ENCODE results near the gene COPS9.

The COPS9 gene

DNA sequence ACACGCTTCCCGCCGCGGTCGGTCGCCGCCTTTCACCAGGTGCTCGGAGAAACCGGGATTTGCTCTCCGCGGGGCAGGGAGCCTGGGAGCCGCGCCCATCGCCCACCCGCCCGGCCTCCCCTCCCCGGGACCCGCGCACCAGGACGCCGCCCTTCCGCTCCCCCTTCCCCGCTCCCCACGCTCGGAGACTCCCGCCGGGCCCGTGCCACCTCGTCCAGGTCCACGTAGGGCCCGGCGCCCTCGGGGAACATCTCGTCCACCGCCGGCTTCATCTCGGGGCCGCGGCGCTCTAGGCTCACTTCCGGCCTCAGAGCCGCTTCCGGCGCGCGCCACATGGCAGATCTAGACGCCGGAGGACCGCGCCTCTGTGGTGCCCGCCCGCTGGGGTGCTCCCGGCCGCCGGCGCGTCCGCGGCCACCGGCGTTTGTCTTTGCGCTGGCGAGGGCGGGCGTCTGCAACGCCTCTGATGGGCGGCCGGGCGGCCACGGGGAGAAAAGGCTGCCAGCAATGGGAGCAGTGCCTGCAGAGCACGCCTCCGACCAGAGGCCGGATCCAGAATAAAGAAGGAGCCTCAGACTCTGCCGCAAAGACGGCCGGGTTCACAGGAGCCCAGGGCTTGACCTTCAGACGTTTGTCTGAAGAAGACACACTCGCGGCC is at the start of gene COPS9:
TSS of gene COPS9 (minus strand) at position 293 of the 658 bp plus-strand sequence. CDS start at position 272, 21 bp downstream.
- H3K27ac ChIP-seq = peak within 1 kb of the TSS; percentile 65 to 87 (median 79); a peak in 21 of 22 replicates
- TF ChIP-seq Cebpa-rat (IDR thresholded peaks at IDR 0.05) = no peak
- H3K9ac ChIP-seq = peak within 1 kb of the TSS; percentile 86 to 95 (median 90)
- H3K4me1 ChIP-seq = peaks cover 13 to 23% (median 18%) of the 10 kb centered on the region in 10 experiments
- peaks cover 28 to 36% (median 30%) of the 10 kb centered on the region in 11 experiments for H3K36me3 ChIP-seq
- peaks cover 0 to 12% (median 4%) of the 10 kb centered on the region in 11 experiments; a peak in 10 of 22 replicates for H3K27me3 ChIP-seq
- H3K4me3 ChIP-seq = peak within 1 kb of the TSS; percentile 84 to 97 (median 90)
- H3K9me3 ChIP-seq (replicated peaks in 1 of 11) = no peaks in the 10 kb centered on the region
- peaks cover 0 to 45% (median 38%) of the 10 kb centered on the region in 11 experiments; a peak in 18 of 22 replicates for H4K20me1 ChIP-seq
- peak within 1 kb of the TSS; percentile 89 to 100 (median 98) for H3K4me2 ChIP-seq

DNA sequence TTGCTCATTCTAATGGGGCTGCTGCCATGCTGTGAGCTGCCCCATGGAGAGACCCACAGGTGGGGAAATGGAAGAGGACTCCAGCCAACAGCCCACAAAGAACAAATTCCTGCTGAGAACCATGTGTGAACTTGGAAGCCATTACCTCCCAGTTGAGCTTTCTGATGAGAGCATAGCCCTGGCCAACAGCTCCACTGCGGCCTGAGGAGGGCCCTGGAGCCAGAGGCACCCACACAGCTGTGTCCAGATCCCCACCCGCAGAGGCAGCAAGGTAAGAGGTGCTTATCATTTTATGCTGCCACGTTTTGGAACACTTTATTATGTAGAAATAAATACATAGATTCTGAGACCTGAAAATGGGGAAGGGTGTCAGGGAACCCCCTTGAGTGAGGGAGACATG is 48.6 kb upstream of the COPS9 start:
- Histone ChIP-seq H3K27me3 (no peaks in the 10 kb centered on the region), H3K27ac (no peak overlapping the region)

GRCh38 chr2:240183875-240184590 is 47.9 kb upstream of the COPS9 start:
- H3K27me3 ChIP-seq = no peaks in the 10 kb centered on the region
- H3K36me3 ChIP-seq = no peaks in the 10 kb centered on the region
- no peak overlapping the region for H3K4me3 ChIP-seq
- H3K4me1 ChIP-seq = no peaks in the 10 kb centered on the region
- peaks cover 12 to 20% (median 17%) of the 10 kb centered on the region in 11 experiments for H3K9me3 ChIP-seq (replicated peaks in 1 of 11)
- H3K27ac ChIP-seq = no peak overlapping the region
- TF ChIP-seq Cebpa-rat (IDR thresholded peaks at IDR 0.05) = no peak
- H4K20me1 ChIP-seq = no peaks in the 10 kb centered on the region
- no peak overlapping the region for H3K9ac ChIP-seq
- H3K4me2 ChIP-seq = no peak overlapping the region

More for the DNA sequence above, 48.6 kb upstream of the COPS9 start:
- Histone ChIP-seq H3K36me3 (no peaks in the 10 kb centered on the region), H4K20me1 (no peaks in the 10 kb centered on the region), H3K9me3 (replicated peaks in 1 of 11) (peaks cover 12 to 20% (median 17%) of the 10 kb centered on the region in 11 experiments), H3K4me3 (no peak overlapping the region), H3K9ac (no peak overlapping the region), H3K4me1 (no peaks in the 10 kb centered on the region), H3K4me2 (no peak overlapping the region)
- TF ChIP-seq Cebpa-rat (IDR thresholded peaks at IDR 0.05) = no peak

DNA sequence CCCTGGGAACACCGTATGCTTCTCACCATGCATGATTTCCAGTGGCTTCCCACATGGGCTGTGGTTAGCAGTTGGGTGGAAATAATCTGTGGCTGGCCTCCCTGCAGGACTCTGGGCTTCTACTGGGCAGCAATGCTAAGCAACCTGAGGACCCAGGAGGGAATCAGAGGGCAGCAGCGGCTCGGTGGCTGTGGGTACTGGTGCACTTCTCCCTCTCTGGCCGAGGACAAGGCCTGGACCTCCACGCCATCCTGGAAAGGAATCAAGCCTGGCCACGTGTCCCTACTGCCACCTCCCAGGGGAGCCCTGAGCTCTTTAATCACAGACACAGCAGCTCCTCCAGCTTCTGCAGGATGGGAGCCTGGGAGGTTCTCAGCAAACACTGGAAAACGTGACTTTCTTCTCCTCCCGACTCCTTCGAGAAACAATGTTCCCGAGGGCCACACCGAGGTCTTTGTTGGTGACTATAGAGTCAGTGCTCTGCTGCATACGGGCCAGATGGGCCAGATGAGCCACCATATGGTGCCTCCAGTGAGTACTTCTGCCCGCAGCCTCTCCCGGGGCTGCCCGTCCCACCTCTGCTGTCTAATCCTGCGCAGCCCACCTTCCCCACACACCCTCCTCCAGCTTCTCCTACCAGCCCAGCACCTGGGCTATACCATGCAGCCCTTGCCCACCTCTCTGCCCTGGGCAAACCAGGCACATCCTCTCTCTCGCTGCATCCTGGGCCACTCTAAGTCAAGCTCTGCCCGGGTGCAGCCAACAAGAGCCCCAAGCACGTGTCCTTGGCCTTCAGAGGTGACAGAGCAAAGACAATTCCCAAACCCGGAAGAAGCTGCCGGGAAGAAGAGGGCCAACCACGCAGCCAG is 47.1 kb upstream of the COPS9 start:
- Histone ChIP-seq H4K20me1 (no peaks in the 10 kb centered on the region), H3K4me2 (no peak overlapping the region), H3K27me3 (no peaks in the 10 kb centered on the region), H3K9ac (no peak overlapping the region), H3K9me3 (replicated peaks in 1 of 11) (peaks cover 9 to 15% (median 11%) of the 10 kb centered on the region in 11 experiments), H3K36me3 (no peaks in the 10 kb centered on the region), H3K27ac (no peak overlapping the region), H3K4me3 (no peak overlapping the region), H3K4me1 (no peaks in the 10 kb centered on the region)
- no peak for TF ChIP-seq Cebpa-rat (IDR thresholded peaks at IDR 0.05)

- Histone ChIP-seq H4K20me1 (no peaks in the 10 kb centered on the region), H3K9ac (no peak overlapping the region), H3K36me3 (no peaks in the 10 kb centered on the region), H3K27ac (no peak overlapping the region), H3K4me1 (no peaks in the 10 kb centered on the region), H3K4me3 (no peak overlapping the region), H3K4me2 (no peak overlapping the region), H3K9me3 (replicated peaks in 1 of 11) (peaks cover 1 to 7% (median 3%) of the 10 kb centered on the region in 11 experiments; a peak in 21 of 22 replicates), H3K27me3 (no peaks in the 10 kb centered on the region)
- no peak for TF ChIP-seq Cebpa-rat (IDR thresholded peaks at IDR 0.05)
Measured at GRCh38 chr2:240182476-240182875, 46.4 kb upstream of the COPS9 start.

DNA sequence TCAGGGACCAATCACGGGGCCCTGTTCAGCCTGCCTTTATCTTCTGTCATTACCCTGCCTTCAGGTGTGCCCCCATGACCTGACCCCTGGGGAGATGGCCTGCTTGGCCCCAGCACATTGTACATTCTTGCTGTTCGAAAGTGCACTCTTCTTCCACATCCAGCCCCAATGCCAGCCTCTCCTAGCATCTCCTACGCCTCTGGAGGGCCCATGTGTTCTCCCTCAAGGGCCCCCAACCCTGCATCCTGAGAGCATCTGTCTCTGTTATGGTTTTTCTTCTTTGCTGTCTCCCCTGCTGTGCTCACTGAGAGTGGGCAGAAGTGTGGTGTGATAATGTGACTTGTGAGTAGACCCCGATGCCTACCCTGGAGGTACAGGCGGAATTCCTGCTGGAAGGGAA is 45.9 kb upstream of the COPS9 start:
- Histone ChIP-seq H3K4me1 (no peaks in the 10 kb centered on the region), H3K4me2 (no peak overlapping the region), H4K20me1 (no peaks in the 10 kb centered on the region), H3K27me3 (no peaks in the 10 kb centered on the region), H3K36me3 (no peaks in the 10 kb centered on the region), H3K27ac (no peak overlapping the region), H3K9ac (no peak overlapping the region), H3K9me3 (replicated peaks in 1 of 11) (peaks cover 0 to 2% (median 0%) of the 10 kb centered on the region in 11 experiments; a peak in 2 of 22 replicates), H3K4me3 (no peak overlapping the region)
- no peak for TF ChIP-seq Cebpa-rat (IDR thresholded peaks at IDR 0.05)

DNA sequence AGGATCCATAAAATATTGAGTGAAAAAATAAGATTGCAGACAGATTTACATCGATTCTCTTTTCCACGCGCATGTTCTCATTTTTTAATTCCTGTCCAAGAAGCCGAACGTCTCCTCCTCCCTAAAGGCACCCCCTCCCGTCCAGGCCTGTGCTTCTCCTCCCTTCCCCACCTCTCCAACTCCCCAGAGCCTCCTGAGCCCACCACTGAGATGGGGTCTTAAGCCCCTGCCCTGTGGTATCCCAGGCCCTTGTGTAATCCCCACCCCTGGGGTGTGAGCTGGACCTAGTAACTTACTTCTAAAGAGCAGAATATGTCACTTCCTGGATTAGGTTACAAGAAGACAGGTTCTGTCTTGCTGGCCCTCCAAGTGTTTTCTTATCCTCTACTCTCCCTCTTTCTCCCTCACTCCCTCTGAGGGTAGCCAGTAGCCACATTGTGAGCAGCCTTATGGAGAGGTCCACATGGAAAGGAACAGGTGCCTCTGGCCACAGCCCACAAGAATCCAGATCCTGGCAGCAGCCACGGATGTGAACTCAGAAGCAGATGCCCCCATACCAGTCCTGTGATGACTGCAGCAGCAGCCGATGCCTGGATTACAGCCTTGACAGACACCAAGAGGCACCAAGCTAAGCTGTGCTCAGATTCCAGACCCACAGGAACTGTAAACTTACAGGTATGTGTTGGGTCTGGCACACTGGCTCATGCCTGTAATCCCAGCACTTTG is 44.0 kb upstream of the COPS9 start:
- no peaks in the 10 kb centered on the region for H3K36me3 ChIP-seq
- H3K4me3 ChIP-seq = no peak overlapping the region
- H3K27me3 ChIP-seq = no peaks in the 10 kb centered on the region
- H3K9me3 ChIP-seq (replicated peaks in 1 of 11) = no peaks in the 10 kb centered on the region
- no peak for TF ChIP-seq Cebpa-rat (IDR thresholded peaks at IDR 0.05)
- no peak overlapping the region for H3K27ac ChIP-seq
- H3K4me2 ChIP-seq = no peak overlapping the region
- no peak overlapping the region for H3K9ac ChIP-seq
- H3K4me1 ChIP-seq = no peaks in the 10 kb centered on the region
- no peaks in the 10 kb centered on the region for H4K20me1 ChIP-seq

GRCh38 chr2:240179186-240179815 is 43.2 kb upstream of the COPS9 start:
- H3K27ac ChIP-seq = no peak overlapping the region
- no peak overlapping the region for H3K4me2 ChIP-seq
- no peaks in the 10 kb centered on the region for H3K27me3 ChIP-seq
- no peaks in the 10 kb centered on the region for H3K9me3 ChIP-seq (replicated peaks in 1 of 11)
- H3K4me1 ChIP-seq = no peaks in the 10 kb centered on the region
- H4K20me1 ChIP-seq = no peaks in the 10 kb centered on the region
- H3K4me3 ChIP-seq = no peak overlapping the region
- H3K9ac ChIP-seq = no peak overlapping the region
- no peaks in the 10 kb centered on the region for H3K36me3 ChIP-seq
- TF ChIP-seq Cebpa-rat (IDR thresholded peaks at IDR 0.05) = no peak

Measured in BLaER1 treated with 17β-estradiol and CSF1 and Interleukin-3, amounts not matched to agents 10 nM and 100 nM (cell line).